GM23248 (cell line): ENCODE results near the gene SRSF1. TPM values are rescaled to one million over a fixed set of nuclear protein-coding genes. Genes with fewer than 3 reads are reported as not detected.

Source experiments
- DNase-seq: peaks from one replicate; pipeline ENCODE4 v3.0.0-alpha.2; 2015
- H2AFZ ChIP-seq: fragments of 200-600 bp; sonication (generic); 2 replicates; pipeline ENCODE4 v1.6.1; 2016; ENCODE audit warnings: antibody characterized with exemption
- H3F3A ChIP-seq: fragments of 200-600 bp; sonication (generic); 2 replicates; pipeline ENCODE4 v1.6.1; 2016; ENCODE audit warnings: mild to moderate bottlenecking, antibody characterized with exemption, mixed run types; ENCODE audit not compliant: insufficient read depth
- H3K27ac ChIP-seq: fragments of 200-600 bp; sonication (generic); 2 replicates; pipeline ENCODE4 v1.5.1; 2016; ENCODE audit warnings: mild to moderate bottlenecking
- H3K27me3 ChIP-seq: fragments of 200-600 bp; sonication (generic); replicated peaks from 2 replicates; pipeline ENCODE4 v1.6.1; 2016; ENCODE audit warnings: mild to moderate bottlenecking; ENCODE audit not compliant: insufficient read depth
- H3K36me3 ChIP-seq: fragments of 200-600 bp; sonication (generic); 2 replicates; pipeline ENCODE4 v1.6.1; 2016; ENCODE audit warnings: low read depth, mild to moderate bottlenecking
- H3K4me1 ChIP-seq: fragments of 200-600 bp; sonication (generic); 2 replicates; pipeline ENCODE4 v1.6.1; 2016; ENCODE audit warnings: mild to moderate bottlenecking; ENCODE audit not compliant: insufficient read depth
- H3K4me2 ChIP-seq: fragments of 200-600 bp; sonication (generic); one replicate; pipeline ENCODE4 v1.6.1; 2016; ENCODE audit warnings: mild to moderate bottlenecking; ENCODE audit not compliant: unreplicated experiment
- H3K4me3 ChIP-seq: fragments of 200-600 bp; sonication (generic); 2 replicates; pipeline ENCODE4 v1.5.1; 2016; ENCODE audit warnings: mild to moderate bottlenecking
- H3K79me2 ChIP-seq: fragments of 200-600 bp; sonication (generic); 2 replicates; pipeline ENCODE4 v1.6.1; 2016; ENCODE audit warnings: mild to moderate bottlenecking; ENCODE audit not compliant: insufficient read depth
- H3K9ac ChIP-seq: fragments of 200-600 bp; sonication (generic); 2 replicates; pipeline ENCODE4 v1.6.1; 2016; ENCODE audit warnings: mild to moderate bottlenecking
- H3K9me2 ChIP-seq: fragments of 200-600 bp; sonication (generic); 2 replicates; pipeline ENCODE4 v1.6.1; 2016; ENCODE audit warnings: mixed run types, mild to moderate bottlenecking, moderate library complexity; ENCODE audit not compliant: insufficient read depth
- H3K9me3 ChIP-seq: fragments of 200-600 bp; sonication (generic); one replicate; pipeline ENCODE4 v1.6.1; 2017; ENCODE audit warnings: low read depth
- H4K20me1 ChIP-seq: fragments of 200-600 bp; sonication (generic); 2 replicates; pipeline ENCODE4 v1.6.0; 2016; ENCODE audit not compliant: insufficient read depth
- EZH2 ChIP-seq: fragments of 200-600 bp; sonication (generic); IDR thresholded peaks from 2 replicates; pipeline ENCODE4 v1.6.1; 2018; ENCODE audit warnings: antibody characterized with exemption, mild to moderate bottlenecking; ENCODE audit not compliant: insufficient read depth, poor library complexity, severe bottlenecking
- EZH2phosphoT487 ChIP-seq: fragments of 200-600 bp; sonication (generic); IDR thresholded peaks from 2 replicates; pipeline ENCODE4 v1.6.1; 2018; ENCODE audit warnings: antibody characterized with exemption, moderate library complexity, mild to moderate bottlenecking, low read depth; ENCODE audit not compliant: insufficient read depth
- WGBS, 2 experiments: methylation state at CpG; one replicate each; pipeline ENCODE4 v1.1.6; 2015 to 2017; ENCODE audit warnings: low lambda C conversion rate in 2 of 2, low coverage in 1 of 2; ENCODE audit errors: missing lambda C conversion rate in 2 of 2; 5-methylcytosine and 5-hydroxymethylcytosine counted together
- in situ Hi-C: fragments of 300-500 bp; cut with MboI; formaldehyde crosslinking; loops from 2 replicates; pipeline ENCODE4 v1.15.0; 2020
- polyA plus RNA-seq: library from polyadenylated mRNA; unstranded; fragments of >200 nt; fragmentation: Nextera tagmentation; extraction: Ambion mirVana; gene quantifications from 2 replicates; pipeline ENCODE4 v1.2.1, GENCODE V29; 2016
- total RNA-seq: library from RNA; depleted of rRNA; stranded (reverse); fragments of >200 nt; shearing (Covaris generic); gene quantifications from 2 replicates; pipeline ENCODE4 v1.2.3, GENCODE V29; 2014

SRSF1 gene
- total and polyA plus RNA-seq, 2 experiments from 2014 or later = 130 to 204 TPM

DNA sequence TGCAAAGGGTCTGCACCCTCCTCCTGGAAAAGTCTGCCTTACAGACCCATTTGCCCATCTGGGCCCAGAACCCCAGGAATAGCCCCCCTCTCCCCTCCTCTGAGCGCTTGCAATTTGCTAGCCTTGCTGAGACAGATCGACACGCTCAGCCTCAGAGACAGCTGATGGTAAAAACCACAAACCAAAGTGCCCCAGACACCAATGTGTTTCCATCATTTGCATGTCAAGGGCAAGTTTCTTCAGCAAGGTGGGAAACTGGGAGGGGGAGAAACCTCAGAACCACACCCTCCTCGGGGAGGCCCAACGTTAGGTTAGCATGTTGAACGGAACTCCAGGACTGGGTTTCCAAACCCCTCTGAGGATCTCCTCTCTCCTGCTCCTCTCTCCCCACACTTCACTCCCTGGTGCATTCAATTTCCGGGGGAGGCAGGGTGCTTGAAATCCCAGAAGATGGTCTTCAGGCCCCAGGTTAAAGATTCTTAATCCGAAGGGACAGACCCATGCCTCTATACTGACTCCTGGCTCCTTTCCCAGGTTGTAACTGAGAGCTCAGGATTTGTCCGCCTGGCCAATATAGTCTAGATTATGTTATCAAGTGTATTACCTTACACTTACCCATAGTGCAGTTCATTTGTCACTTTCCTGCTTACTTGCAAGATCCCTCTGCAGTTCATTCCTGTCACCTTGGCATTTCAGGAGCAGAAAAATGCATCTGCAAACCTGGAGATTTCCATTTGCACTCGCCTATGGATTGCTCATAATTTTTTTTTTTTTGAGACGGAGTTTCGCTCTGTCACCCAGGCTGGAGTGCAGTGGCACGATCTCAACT, 50.5 kb downstream of the SRSF1 start:
- WGBS, 2 experiments = 75 to 78% methylated on average over 12 to 13 of the region's 13 CpGs
- Histone ChIP-seq H3K27ac (no peak overlapping the region), H3K4me1 (peaks cover 19% of the 10 kb centered on the region), H3K9me2 (no peaks in the 10 kb centered on the region), H3K27me3 (no peaks in the 10 kb centered on the region), H3K4me3 (peak overlapping the region; percentile 72; the same call in 1 of the 2 replicates), H3F3A (peaks cover 19% of the 10 kb centered on the region), H3K9me3 (no peaks in the 10 kb centered on the region), H2AFZ (no peak overlapping the region), H4K20me1 (no peaks in the 10 kb centered on the region), H3K9ac (no peak overlapping the region), H3K79me2 (peaks cover 30% of the 10 kb centered on the region), H3K4me2 (no peak overlapping the region), H3K36me3 (no peaks in the 10 kb centered on the region)
- no peak for DNase-seq
- in situ Hi-C loops = no loop called here
- TF ChIP-seq EZH2 (no peak), EZH2phosphoT487 (no peak)

GRCh38 chr17:57955183-57955931, 51.7 kb downstream of the SRSF1 start, which contains the start of gene CUEDC1:
Gene CUEDC1, minus strand, starts transcription at chr17:57955412. Its CDS starts 69,848 bp downstream, at chr17:57885564.
- DNase-seq = peak; percentile 88
- Histone ChIP-seq H3K79me2 (peaks cover 36% of the 10 kb centered on the region), H3K9me2 (no peaks in the 10 kb centered on the region), H3F3A (peaks cover 28% of the 10 kb centered on the region), H3K27ac (peak within 1 kb of the TSS; percentile 75), H3K4me1 (peaks cover 30% of the 10 kb centered on the region), H3K9ac (peak within 1 kb of the TSS; percentile 95), H4K20me1 (no peaks in the 10 kb centered on the region), H2AFZ (peak within 1 kb of the TSS; percentile 62), H3K4me3 (peak within 1 kb of the TSS; percentile 75), H3K9me3 (no peaks in the 10 kb centered on the region), H3K36me3 (no peaks in the 10 kb centered on the region), H3K27me3 (no peaks in the 10 kb centered on the region), H3K4me2 (peak within 1 kb of the TSS; percentile 90)
- WGBS, 2 experiments = 4 to 5% methylated on average over 22 to 65 of the region's 79 CpGs
- in situ Hi-C loops = no loop called here
- TF ChIP-seq EZH2phosphoT487 = no peak
- TF ChIP-seq EZH2 = no peak

GRCh38 chr17:57954397-57955182, 52.5 kb downstream of the SRSF1 start:
- peaks cover 36% of the 10 kb centered on the region for H3K79me2 ChIP-seq
- peak overlapping the region; percentile 60 for H3K4me2 ChIP-seq
- TF ChIP-seq EZH2 = no peak
- TF ChIP-seq EZH2phosphoT487 = no peak
- peak; percentile 84 for DNase-seq
- peaks cover 34% of the 10 kb centered on the region for H3F3A ChIP-seq
- 0 out of 2 replicates have a peak overlapping the region, but pooled peaks have one; percentile 39 for H2AFZ ChIP-seq
- no peaks in the 10 kb centered on the region for H3K9me2 ChIP-seq
- in situ Hi-C loops = no loop called here
- H4K20me1 ChIP-seq = no peaks in the 10 kb centered on the region
- H3K4me3 ChIP-seq = peak overlapping the region; percentile 75
- peak overlapping the region; percentile 75 for H3K27ac ChIP-seq
- no peaks in the 10 kb centered on the region for H3K27me3 ChIP-seq
- H3K9me3 ChIP-seq = no peaks in the 10 kb centered on the region
- H3K4me1 ChIP-seq = peaks cover 38% of the 10 kb centered on the region
- WGBS, 2 experiments = 1 to 2% methylated on average over 26 to 31 of the region's 85 CpGs
- H3K36me3 ChIP-seq = no peaks in the 10 kb centered on the region
- H3K9ac ChIP-seq = peak overlapping the region; percentile 95
